Purkinje cell (primary cell): Measurements from ENCODE around the gene MMP19. TPM values are rescaled to one million over a fixed set of nuclear protein-coding genes. Genes with fewer than 3 reads are reported as not detected.

ENCODE experiments used
- polyA plus RNA-seq: library from polyadenylated mRNA; unstranded; fragments of >200 nt; fragmentation: Nextera tagmentation; gene quantifications from 2 replicates; pipeline ENCODE4 v1.2.1, GENCODE V29; 2014

Gene MMP19, protein sequence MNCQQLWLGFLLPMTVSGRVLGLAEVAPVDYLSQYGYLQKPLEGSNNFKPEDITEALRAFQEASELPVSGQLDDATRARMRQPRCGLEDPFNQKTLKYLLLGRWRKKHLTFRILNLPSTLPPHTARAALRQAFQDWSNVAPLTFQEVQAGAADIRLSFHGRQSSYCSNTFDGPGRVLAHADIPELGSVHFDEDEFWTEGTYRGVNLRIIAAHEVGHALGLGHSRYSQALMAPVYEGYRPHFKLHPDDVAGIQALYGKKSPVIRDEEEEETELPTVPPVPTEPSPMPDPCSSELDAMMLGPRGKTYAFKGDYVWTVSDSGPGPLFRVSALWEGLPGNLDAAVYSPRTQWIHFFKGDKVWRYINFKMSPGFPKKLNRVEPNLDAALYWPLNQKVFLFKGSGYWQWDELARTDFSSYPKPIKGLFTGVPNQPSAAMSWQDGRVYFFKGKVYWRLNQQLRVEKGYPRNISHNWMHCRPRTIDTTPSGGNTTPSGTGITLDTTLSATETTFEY
- polyA plus RNA-seq: not detected in 2 replicates

DNA sequence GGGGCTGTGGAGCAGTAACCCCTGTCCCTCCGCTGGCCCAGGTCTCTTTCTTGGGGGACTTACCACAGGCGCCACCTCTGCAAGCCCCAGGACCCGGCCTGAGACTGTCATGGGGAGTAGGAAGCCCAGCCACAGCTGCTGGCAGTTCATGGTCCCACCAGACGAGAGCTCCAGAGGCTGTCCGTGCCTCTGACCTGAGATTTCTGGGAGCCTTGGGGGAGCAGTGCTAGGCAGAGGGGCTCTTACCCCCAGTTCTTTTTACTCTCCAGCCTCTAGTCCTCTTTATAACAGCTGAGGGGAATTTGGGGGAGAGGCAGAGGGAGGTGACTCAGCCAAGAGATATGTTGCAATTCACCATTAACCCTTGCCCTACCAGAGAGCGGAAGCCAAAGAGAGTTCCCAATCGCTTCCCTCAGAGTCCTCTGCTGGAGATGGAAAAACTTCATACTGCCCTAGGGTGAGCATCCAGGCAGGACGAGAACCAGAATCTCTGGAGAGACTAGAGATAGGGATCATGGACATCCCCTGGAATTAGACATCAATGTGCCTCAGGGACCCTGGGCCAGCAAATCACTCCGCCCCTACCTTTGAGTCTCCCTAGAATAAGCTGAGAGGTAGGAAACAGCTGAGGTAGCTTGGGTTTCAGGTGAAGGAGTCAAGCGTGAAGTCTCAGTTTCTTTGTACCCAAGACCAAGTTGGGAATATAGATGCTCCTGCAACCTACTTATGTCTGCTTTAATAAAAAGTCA, at the start of gene MMP19:
Gene MMP19, minus strand, starts transcription at position 256 of the 749 bp plus-strand sequence. Its CDS starts 106 bp downstream, at position 150.

DNA sequence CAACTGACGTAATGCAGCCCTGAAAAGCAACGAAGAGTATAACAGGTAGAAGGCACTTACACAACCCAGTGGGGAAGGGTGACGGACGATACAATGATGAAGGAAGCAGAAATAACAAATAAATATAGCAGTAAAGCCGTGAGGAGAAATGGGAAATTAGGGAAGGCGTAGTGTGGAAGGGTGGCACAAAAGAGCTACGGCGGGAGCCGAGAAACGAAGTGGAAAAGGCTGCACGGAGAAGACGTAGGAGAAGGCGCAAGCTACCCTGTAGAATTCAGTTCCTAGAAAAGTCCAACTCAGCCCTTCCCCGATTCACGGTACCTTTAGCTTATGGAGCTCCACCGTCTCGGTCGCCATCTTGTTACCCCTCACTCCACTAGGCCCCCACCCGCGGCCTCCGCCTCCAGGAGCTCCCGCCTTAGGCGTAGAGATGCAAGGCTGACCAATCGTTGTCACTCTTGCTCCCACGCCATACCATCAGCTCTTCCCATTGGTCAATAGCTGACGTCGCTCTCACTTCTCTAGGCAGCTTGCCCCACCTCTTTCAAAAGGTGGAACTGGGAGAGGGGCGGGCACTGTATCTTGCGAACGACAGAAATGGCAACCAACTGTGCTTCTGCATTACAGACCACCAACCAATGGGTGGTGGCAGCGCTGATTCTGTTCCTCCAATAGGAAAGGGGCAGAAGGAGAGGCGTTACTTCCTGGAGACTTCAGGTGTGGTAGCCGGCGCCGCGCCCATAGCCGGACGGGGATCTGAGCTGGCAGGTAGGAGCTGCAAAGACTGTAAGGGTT, 25.2 kb downstream of the MMP19 start, which contains the start of the genes ORMDL2 and SARNP:
Gene ORMDL2, plus strand, starts transcription at position 697 of the 795 bp plus-strand sequence. CDS start 959 bp downstream, outside the sequence.
Gene SARNP, minus strand, starts transcription at position 380 of the 795 bp plus-strand sequence. Its CDS starts 23 bp downstream, at position 357.

Other genes with a start within 250 kb of the MMP19 start
- not detected in 2 replicates for gene OR10P1, start 206.0 kb downstream of the MMP19 start, polyA plus RNA-seq
- 4.4 and 7.2 TPM in 2 replicates for gene ITGA7, start 135.0 kb downstream of the MMP19 start, polyA plus RNA-seq
- 240 and 247 TPM in 2 replicates for gene BLOC1S1, start 126.9 kb downstream of the MMP19 start, polyA plus RNA-seq
- gene RDH5, start 122.5 kb downstream of the MMP19 start, polyA plus RNA-seq: 3.0 and 3.6 TPM in 2 replicates
- 172 and 244 TPM in 2 replicates for gene CD63, start 113.9 kb downstream of the MMP19 start, polyA plus RNA-seq
- gene GDF11, start 99.8 kb downstream of the MMP19 start, polyA plus RNA-seq: 15.2 and 20.9 TPM in 2 replicates
- gene SARNP, start 25.2 kb downstream of the MMP19 start, polyA plus RNA-seq: 124 and 157 TPM in 2 replicates
- 140 and 181 TPM in 2 replicates for gene ORMDL2, start 24.9 kb downstream of the MMP19 start, polyA plus RNA-seq
- gene DNAJC14, start 13.3 kb downstream of the MMP19 start, polyA plus RNA-seq: 0.98 and 1.7 TPM in 2 replicates
- 19.0 and 28.9 TPM in 2 replicates for gene PYM1, start 85.0 kb upstream of the MMP19 start, polyA plus RNA-seq
- gene DGKA, start 88.2 kb upstream of the MMP19 start, polyA plus RNA-seq: 2.0 and 9.5 TPM in 2 replicates
- not detected in 2 replicates for gene PMEL, start 123.1 kb upstream of the MMP19 start, polyA plus RNA-seq
- gene CDK2, start 123.9 kb upstream of the MMP19 start, polyA plus RNA-seq: 0.31 TPM in 1 of 2 replicates, not detected in the other
- gene RAB5B, start 131.1 kb upstream of the MMP19 start, polyA plus RNA-seq: 22.5 and 27.6 TPM in 2 replicates
- gene SUOX, start 154.3 kb upstream of the MMP19 start, polyA plus RNA-seq: 10.7 and 20.8 TPM in 2 replicates
- 1.0 and 2.1 TPM in 2 replicates for gene IKZF4, start 178.1 kb upstream of the MMP19 start, polyA plus RNA-seq
- 495 and 532 TPM in 2 replicates for gene RPS26, start 199.0 kb upstream of the MMP19 start, polyA plus RNA-seq
- 0.07 and 0.63 TPM in 2 replicates for gene ERBB3, start 237.2 kb upstream of the MMP19 start, polyA plus RNA-seq